Nephron progenitor cell (in vitro differentiated cells): ENCODE results near the gene CCDC148.

Experiments
- DNase-seq: peaks from one replicate; pipeline ENCODE4 v3.0.0; 2021
- H3K27ac Mint-ChIP-seq: 2 replicates; pipeline ENCODE4 v1.8.0; 2021; ENCODE audit warnings: mild to moderate bottlenecking, moderate library complexity, mixed read lengths
- H3K27me3 Mint-ChIP-seq: 2 replicates; pipeline ENCODE4 v1.8.0; 2021; ENCODE audit warnings: mild to moderate bottlenecking, low read depth, mixed read lengths; ENCODE audit not compliant: poor library complexity
- H3K36me3 Mint-ChIP-seq: 2 replicates; pipeline ENCODE4 v1.8.0; 2021; ENCODE audit warnings: low read depth, mixed read lengths
- H3K4me1 Mint-ChIP-seq: 2 replicates; pipeline ENCODE4 v1.8.0; 2021; ENCODE audit warnings: mixed read lengths
- H3K4me3 Mint-ChIP-seq: 2 replicates; pipeline ENCODE4 v1.8.0; 2021; ENCODE audit warnings: mild to moderate bottlenecking, moderate library complexity, mixed read lengths
- H3K9me3 Mint-ChIP-seq: 2 replicates; pipeline ENCODE4 v1.8.0; 2021; ENCODE audit warnings: mild to moderate bottlenecking, moderate library complexity, mixed read lengths
- CTCF ChIP-seq: fragments of 200-600 bp; sonication (generic); IDR thresholded peaks from 2 replicates; pipeline ENCODE4 v1.5.0; 2021; ENCODE audit warnings: antibody characterized with exemption

Gene CCDC148

DNA sequence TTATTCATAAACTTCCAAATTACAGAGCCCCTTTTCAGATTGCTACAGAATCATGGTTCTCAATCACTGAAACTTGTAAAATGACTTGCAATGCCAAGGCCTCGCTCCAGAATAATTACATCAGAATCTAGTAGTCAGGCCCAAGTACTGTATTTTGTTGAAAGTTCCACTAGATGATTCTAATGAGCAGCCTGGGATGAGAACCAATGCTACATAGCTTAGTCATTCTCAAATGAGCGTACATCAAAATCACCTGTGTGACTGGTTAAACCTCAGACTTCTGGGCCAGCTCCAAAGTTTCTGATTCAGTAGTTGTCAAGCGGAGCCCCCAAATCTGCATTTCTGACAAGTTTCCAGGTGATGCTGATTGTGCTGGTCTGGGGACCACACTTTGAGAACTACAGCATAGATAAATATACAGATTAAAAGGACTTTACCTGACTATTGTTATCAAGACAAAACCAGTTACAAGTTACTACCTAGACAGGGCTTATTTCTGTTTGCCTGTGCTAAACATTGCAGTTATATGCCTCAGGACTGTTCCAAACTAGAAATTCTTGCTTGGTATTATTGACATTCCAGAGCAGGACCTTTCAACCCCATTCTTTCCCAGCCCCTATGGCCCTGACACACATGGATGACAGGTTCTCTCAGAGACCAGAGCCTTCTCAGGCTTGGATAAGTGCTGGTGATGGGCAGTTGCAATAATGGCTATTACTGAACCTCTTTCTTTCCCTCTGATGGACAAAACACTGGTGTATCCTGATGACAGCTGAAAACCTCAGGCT lies 271.8 kb downstream of the CCDC148 start:
- Mint-ChIP-seq H3K36me3 (no peaks in the 10 kb centered on the region), H3K27ac (no peak overlapping the region), H3K9me3 (no peaks in the 10 kb centered on the region), H3K4me3 (no peak overlapping the region), H3K4me1 (peaks cover 3% of the 10 kb centered on the region), H3K27me3 (no peaks in the 10 kb centered on the region)
- no peak for TF ChIP-seq CTCF
- no peak for DNase-seq

DNA sequence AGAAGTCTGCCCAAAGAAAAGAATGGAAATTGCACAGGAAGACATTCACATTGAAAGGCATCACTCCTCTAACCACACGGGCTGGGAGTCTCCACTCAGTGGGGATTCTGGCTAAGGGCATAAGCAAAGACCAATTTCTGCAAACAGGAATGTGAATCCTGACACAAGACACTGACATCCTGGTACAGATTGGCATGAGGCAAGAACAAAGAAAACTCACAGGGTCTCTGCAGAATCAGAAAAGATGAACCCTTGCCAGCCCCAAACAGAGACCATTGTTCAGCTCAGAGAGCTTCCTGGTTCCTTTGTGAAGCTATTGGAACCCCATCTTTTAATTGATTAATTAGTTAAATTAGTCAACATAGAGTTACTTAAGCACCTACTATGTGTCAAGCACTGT lies 272.6 kb downstream of the CCDC148 start:
- Mint-ChIP-seq H3K9me3 (no peaks in the 10 kb centered on the region), H3K4me3 (no peak overlapping the region), H3K27ac (no peak overlapping the region), H3K36me3 (no peaks in the 10 kb centered on the region), H3K27me3 (no peaks in the 10 kb centered on the region), H3K4me1 (no peaks in the 10 kb centered on the region)
- DNase-seq, result no peak
- no peak for TF ChIP-seq CTCF

- TF ChIP-seq CTCF, result no peak
- H3K36me3 Mint-ChIP-seq, result no peaks in the 10 kb centered on the region
- H3K27ac Mint-ChIP-seq, result no peak overlapping the region
- H3K4me1 Mint-ChIP-seq, result no peaks in the 10 kb centered on the region
- H3K4me3 Mint-ChIP-seq, result no peak overlapping the region
- no peaks in the 10 kb centered on the region for H3K27me3 Mint-ChIP-seq
- no peaks in the 10 kb centered on the region for H3K9me3 Mint-ChIP-seq
- no peak for DNase-seq
Observed at GRCh38 chr2:158182676-158183295, 273.8 kb downstream of the CCDC148 start.

DNA sequence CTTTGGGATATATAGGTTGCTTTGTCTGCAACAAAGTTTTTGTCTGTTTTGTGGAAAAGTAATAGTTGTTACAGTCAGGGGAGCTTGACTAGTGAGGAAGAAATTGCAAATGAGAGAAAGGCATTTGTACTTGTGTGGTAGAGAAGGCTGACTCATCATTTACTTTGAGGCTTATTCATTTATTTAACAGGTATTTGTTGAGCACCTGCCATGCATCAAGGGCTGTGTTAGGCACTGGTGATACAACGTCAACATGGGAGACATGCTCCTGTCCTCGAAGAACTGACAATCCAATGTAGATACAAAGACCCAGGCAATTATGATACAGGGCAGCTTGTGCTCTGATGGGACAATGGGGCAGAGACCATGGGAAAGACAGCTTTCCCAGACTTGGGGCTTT lies 275.4 kb downstream of the CCDC148 start:
- TF ChIP-seq CTCF, result no peak
- Mint-ChIP-seq H3K27me3 (no peaks in the 10 kb centered on the region), H3K4me3 (no peak overlapping the region), H3K27ac (no peak overlapping the region), H3K36me3 (no peaks in the 10 kb centered on the region), H3K4me1 (no peaks in the 10 kb centered on the region), H3K9me3 (no peaks in the 10 kb centered on the region)
- no peak for DNase-seq

DNA sequence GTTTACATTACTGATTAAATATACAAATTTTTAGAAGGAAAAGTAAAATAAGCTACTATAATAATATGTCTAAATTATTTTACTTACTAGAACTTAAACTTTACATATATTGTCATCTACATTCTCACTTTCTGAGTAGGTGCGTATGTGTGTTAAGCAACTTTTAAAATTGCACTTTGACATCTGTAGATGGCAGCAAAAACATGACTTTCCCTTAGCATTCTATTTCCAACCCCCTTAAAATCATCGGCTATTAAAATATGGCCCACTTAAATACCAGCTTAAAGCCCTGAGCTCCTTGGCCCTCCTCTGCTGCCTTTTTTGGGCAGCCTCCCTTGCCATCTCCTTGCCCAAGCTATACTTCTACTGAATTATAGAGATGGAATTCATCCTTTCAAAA lies 276.9 kb downstream of the CCDC148 start:
- Mint-ChIP-seq H3K4me1 (peaks cover 12% of the 10 kb centered on the region), H3K27ac (no peak overlapping the region), H3K4me3 (no peak overlapping the region), H3K27me3 (no peaks in the 10 kb centered on the region), H3K36me3 (no peaks in the 10 kb centered on the region), H3K9me3 (no peaks in the 10 kb centered on the region)
- DNase-seq, result no peak
- TF ChIP-seq CTCF, result peak; percentile 19

- no peak for TF ChIP-seq CTCF
- no peaks in the 10 kb centered on the region for H3K36me3 Mint-ChIP-seq
- no peak for DNase-seq
- H3K4me3 Mint-ChIP-seq, result no peak overlapping the region
- H3K27ac Mint-ChIP-seq, result no peak overlapping the region
- H3K27me3 Mint-ChIP-seq, result no peaks in the 10 kb centered on the region
- no peaks in the 10 kb centered on the region for H3K9me3 Mint-ChIP-seq
- H3K4me1 Mint-ChIP-seq, result peaks cover 12% of the 10 kb centered on the region
Observed at GRCh38 chr2:158178646-158179045, 277.9 kb downstream of the CCDC148 start.
